ENCODE results near the gene MYMK. TPM values are rescaled to one million over a fixed set of nuclear protein-coding genes. Genes with fewer than 3 reads are reported as not detected.
A peak's percentile ranks its signal among the peaks of the same experiment; 100 is the strongest.

Gene MYMK
- total RNA-seq, 2 donors from 2014 or later = not detected

DNA sequence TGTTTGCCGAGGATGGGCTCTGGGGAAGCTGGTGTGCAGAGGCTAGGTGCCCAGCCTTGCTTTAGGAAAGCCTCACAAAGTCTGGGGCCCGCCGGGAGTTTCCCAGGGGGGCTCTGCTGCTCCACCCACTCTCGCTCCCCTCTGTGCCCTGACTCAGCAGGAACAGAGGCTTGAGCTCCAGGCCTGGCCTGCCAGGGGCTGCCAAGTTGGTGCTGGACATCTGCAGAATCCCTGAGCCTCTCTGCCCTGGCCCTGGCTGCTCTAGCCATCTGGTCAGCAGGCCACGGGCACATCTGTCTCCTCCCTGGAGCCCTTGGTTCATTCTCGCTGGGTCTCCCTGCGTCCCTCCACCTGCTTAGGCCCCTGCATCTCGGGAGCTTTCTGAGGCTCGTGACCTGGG, 9.1 kb upstream of the MYMK start:
- Mint-ChIP-seq H3K27ac (no peak overlapping the region), H3K4me1 (no peaks in the 10 kb centered on the region), H3K4me3 (no peak overlapping the region), H3K27me3 (ENCODE audit: insufficient read depth) (peaks cover 13% of the 10 kb centered on the region), H3K9me3 (no peaks in the 10 kb centered on the region), H3K36me3 (ENCODE audit: low read depth) (no peaks in the 10 kb centered on the region)
- TF ChIP-seq CTCF (conservative IDR thresholded peaks at IDR 0.05) = no peak
- H3K9me3 ChIP-seq (ENCODE audit: control insufficient read depth, low read length) = no peaks in the 10 kb centered on the region
- H3K27ac ChIP-seq (ENCODE audit: low read depth, low read length) = peak overlapping the region; percentile 44
- no peaks in the 10 kb centered on the region for H3K36me3 ChIP-seq (ENCODE audit: control insufficient read depth, insufficient read depth, low read length)
- no peak overlapping the region for H3K4me3 ChIP-seq (ENCODE audit: low read length)
- no peak for DNase-seq
- no peaks in the 10 kb centered on the region for H3K4me1 ChIP-seq (ENCODE audit: control insufficient read depth, insufficient read depth, low read length)
- no peak overlapping the region for H3K9ac ChIP-seq (ENCODE audit: extremely low read depth, low read length, poor library complexity, severe bottlenecking)
- WGBS, 2 experiments (ENCODE audit: insufficient coverage in 1 of 2, insufficient read length in 1 of 2) = 84% methylated on average over 9 of the region's 9 CpGs; no CpG with 5 or more reads in 1 of the 2 experiments
- H3K27me3 ChIP-seq (ENCODE audit: control insufficient read depth, insufficient read depth, low read length, poor library complexity, severe bottlenecking) = peaks cover 11% of the 10 kb centered on the region

DNA sequence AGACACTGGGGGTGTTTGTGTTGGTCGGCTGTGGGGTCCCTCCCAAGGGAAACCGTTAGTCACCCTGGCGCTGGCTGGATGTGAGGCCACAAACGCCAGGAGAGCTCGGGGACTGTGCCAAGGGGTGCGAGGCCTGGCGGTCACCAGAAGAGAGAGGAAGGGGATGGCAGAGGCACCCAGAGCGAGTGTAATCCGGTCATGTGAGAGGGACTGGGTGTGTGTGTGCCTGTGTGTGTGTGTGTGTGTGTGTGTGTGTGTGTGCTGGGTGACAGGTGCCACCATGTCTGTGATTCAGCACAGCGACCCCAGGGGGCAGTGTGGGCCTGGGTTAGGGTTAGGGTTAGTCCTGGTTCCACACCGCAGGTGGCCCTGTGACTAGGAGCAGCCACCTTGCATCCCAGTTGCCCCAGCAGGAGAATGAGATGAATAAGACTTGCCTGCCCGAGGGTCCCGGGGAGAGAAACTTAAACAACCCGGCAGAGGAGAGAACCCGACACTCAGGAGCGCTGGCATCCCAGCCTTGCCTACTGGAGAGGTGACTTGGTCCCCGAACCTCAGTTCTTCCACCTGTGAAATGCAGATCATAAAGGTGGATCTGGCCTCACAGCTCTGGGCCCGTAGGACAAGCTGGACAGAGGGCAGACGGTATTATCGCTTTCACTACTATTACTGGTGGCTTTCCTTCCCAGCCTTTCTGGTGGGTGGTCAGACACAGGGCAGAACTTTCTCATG, 8.3 kb upstream of the MYMK start:
- WGBS, 2 experiments (ENCODE audit: insufficient coverage in 1 of 2, insufficient read length in 1 of 2) = 73 to 85% methylated on average over 16 to 20 of the region's 20 CpGs
- H3K36me3 Mint-ChIP-seq (ENCODE audit: low read depth) = no peaks in the 10 kb centered on the region
- no peaks in the 10 kb centered on the region for H3K9me3 Mint-ChIP-seq
- peak; percentile 96 for DNase-seq
- peaks cover 13% of the 10 kb centered on the region for H3K27me3 Mint-ChIP-seq (ENCODE audit: insufficient read depth)
- no peak overlapping the region for H3K4me3 ChIP-seq (ENCODE audit: low read length)
- H3K4me1 Mint-ChIP-seq = no peaks in the 10 kb centered on the region
- no peak overlapping the region for H3K4me3 Mint-ChIP-seq
- TF ChIP-seq CTCF (conservative IDR thresholded peaks at IDR 0.05) = peak; percentile 74
- H3K36me3 ChIP-seq (ENCODE audit: control insufficient read depth, insufficient read depth, low read length) = no peaks in the 10 kb centered on the region
- H3K9ac ChIP-seq (ENCODE audit: extremely low read depth, low read length, poor library complexity, severe bottlenecking) = no peak overlapping the region
- H3K4me1 ChIP-seq (ENCODE audit: control insufficient read depth, insufficient read depth, low read length) = no peaks in the 10 kb centered on the region
- H3K27ac ChIP-seq (ENCODE audit: low read depth, low read length) = no peak overlapping the region
- no peaks in the 10 kb centered on the region for H3K9me3 ChIP-seq (ENCODE audit: control insufficient read depth, low read length)
- H3K27me3 ChIP-seq (ENCODE audit: control insufficient read depth, insufficient read depth, low read length, poor library complexity, severe bottlenecking) = peaks cover 11% of the 10 kb centered on the region
- no peak overlapping the region for H3K27ac Mint-ChIP-seq

DNA sequence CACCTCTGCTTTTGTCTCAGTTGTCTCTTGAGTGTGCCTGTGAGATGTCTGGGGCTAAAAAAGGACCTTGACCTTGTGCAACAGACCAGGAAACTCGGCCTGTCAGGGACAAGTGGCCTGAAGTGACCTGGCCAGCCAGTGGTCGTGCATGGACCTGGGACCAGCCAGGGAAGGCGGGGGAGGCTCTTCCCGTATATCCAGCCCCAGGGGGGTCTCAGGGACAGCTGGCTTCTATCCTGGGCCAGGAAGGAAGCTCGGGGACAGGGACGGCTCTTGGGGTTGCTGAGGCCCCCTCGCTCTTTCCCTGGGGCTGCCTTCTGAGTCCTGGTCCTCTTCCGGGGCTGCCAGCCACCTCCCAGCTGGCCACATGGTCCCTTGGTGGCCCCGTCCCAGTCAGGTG, 6.5 kb upstream of the MYMK start:
- Mint-ChIP-seq H3K9me3 (no peaks in the 10 kb centered on the region), H3K4me1 (peaks cover 13% of the 10 kb centered on the region), H3K27me3 (ENCODE audit: insufficient read depth) (peaks cover 11% of the 10 kb centered on the region), H3K27ac (no peak overlapping the region), H3K36me3 (ENCODE audit: low read depth) (no peaks in the 10 kb centered on the region), H3K4me3 (no peak overlapping the region)
- H3K36me3 ChIP-seq (ENCODE audit: control insufficient read depth, insufficient read depth, low read length) = no peaks in the 10 kb centered on the region
- no peaks in the 10 kb centered on the region for H3K9me3 ChIP-seq (ENCODE audit: control insufficient read depth, low read length)
- 88 to 90% methylated on average over 6 to 9 of the region's 9 CpGs for WGBS, 2 experiments (ENCODE audit: insufficient coverage in 1 of 2, insufficient read length in 1 of 2)
- H3K4me1 ChIP-seq (ENCODE audit: control insufficient read depth, insufficient read depth, low read length) = peaks cover 11% of the 10 kb centered on the region
- no peak overlapping the region for H3K4me3 ChIP-seq (ENCODE audit: low read length)
- DNase-seq = no peak
- peaks cover 11% of the 10 kb centered on the region for H3K27me3 ChIP-seq (ENCODE audit: control insufficient read depth, insufficient read depth, low read length, poor library complexity, severe bottlenecking)
- H3K27ac ChIP-seq (ENCODE audit: low read depth, low read length) = no peak overlapping the region
- no peak overlapping the region for H3K9ac ChIP-seq (ENCODE audit: extremely low read depth, low read length, poor library complexity, severe bottlenecking)
- no peak for TF ChIP-seq CTCF (conservative IDR thresholded peaks at IDR 0.05)
